ENCODE results near the gene EMILIN2.
A peak's percentile ranks its signal among the peaks of the same experiment; 100 is the strongest.
"Not testable (repeated sequence)": the region's sequence is repeated elsewhere in the genome, so short reads cannot be mapped to it uniquely, and the experiment has no call there.

EMILIN2 gene

GRCh38 chr18:2825613-2826175 is 21.1 kb upstream of the EMILIN2 start:
- TF ChIP-seq ZNF274 (IDR thresholded peaks at IDR 0.05; ENCODE audit: low read depth, low read length): no peak

GRCh38 chr18:2826581-2826980 is 20.2 kb upstream of the EMILIN2 start:
- no peak overlapping the region for H3K4me3 ChIP-seq (ENCODE audit: low read length)
- TF ChIP-seq ZNF274 (IDR thresholded peaks at IDR 0.05; ENCODE audit: low read depth, low read length): no peak

More at GRCh38 chr18:2825613-2826175, 21.1 kb upstream of the EMILIN2 start:
- H3K4me3 ChIP-seq (ENCODE audit: low read length): no peak overlapping the region

GRCh38 chr18:2827061-2827460 is 19.7 kb upstream of the EMILIN2 start:
- no peak for TF ChIP-seq ZNF274 (IDR thresholded peaks at IDR 0.05; ENCODE audit: low read depth, low read length)
- H3K4me3 ChIP-seq (ENCODE audit: low read length): no peak overlapping the region

- H3K4me3 ChIP-seq (ENCODE audit: low read length): not testable (repeated sequence)
Observed at GRCh38 chr18:2836118-2836517, 10.7 kb upstream of the EMILIN2 start.

- not testable (repeated sequence) for H3K4me3 ChIP-seq (ENCODE audit: low read length)
Observed at GRCh38 chr18:2837290-2837689, 9.5 kb upstream of the EMILIN2 start.

GRCh38 chr18:2839202-2839601 is 7.6 kb upstream of the EMILIN2 start:
- TF ChIP-seq ZNF274 (IDR thresholded peaks at IDR 0.05; ENCODE audit: low read depth, low read length): no peak

GRCh38 chr18:2840521-2840920 is 6.3 kb upstream of the EMILIN2 start:
- H3K4me3 ChIP-seq (ENCODE audit: low read length): no peak overlapping the region
- no peak for TF ChIP-seq ZNF274 (IDR thresholded peaks at IDR 0.05; ENCODE audit: low read depth, low read length)

More at GRCh38 chr18:2839202-2839601, 7.6 kb upstream of the EMILIN2 start:
- H3K4me3 ChIP-seq (ENCODE audit: low read length): no peak overlapping the region

- no peak overlapping the region for H3K4me3 ChIP-seq (ENCODE audit: low read length)
- TF ChIP-seq ZNF274 (IDR thresholded peaks at IDR 0.05; ENCODE audit: low read depth, low read length): no peak
Observed at GRCh38 chr18:2843146-2843545, 3.7 kb upstream of the EMILIN2 start.

- no peak overlapping the region for H3K4me3 ChIP-seq (ENCODE audit: low read length)
- no peak for TF ChIP-seq ZNF274 (IDR thresholded peaks at IDR 0.05; ENCODE audit: low read depth, low read length)
Observed at GRCh38 chr18:2845172-2845571, 1.6 kb upstream of the EMILIN2 start.

- H3K4me3 ChIP-seq (ENCODE audit: low read length): peak overlapping the region; percentile 57
- TF ChIP-seq ZNF274 (IDR thresholded peaks at IDR 0.05; ENCODE audit: low read depth, low read length): no peak
Observed at GRCh38 chr18:2847317-2848246, 776 bp downstream of the EMILIN2 start.

GRCh38 chr18:2848247-2849246 is 1.7 kb downstream of the EMILIN2 start:
- no peak for TF ChIP-seq ZNF274 (IDR thresholded peaks at IDR 0.05; ENCODE audit: low read depth, low read length)
- peak overlapping the region; percentile 57 for H3K4me3 ChIP-seq (ENCODE audit: low read length)

GRCh38 chr18:2850816-2851215 is 4.0 kb downstream of the EMILIN2 start:
- no peak for TF ChIP-seq ZNF274 (IDR thresholded peaks at IDR 0.05; ENCODE audit: low read depth, low read length)
- no peak overlapping the region for H3K4me3 ChIP-seq (ENCODE audit: low read length)

- H3K4me3 ChIP-seq (ENCODE audit: low read length): no peak overlapping the region
- TF ChIP-seq ZNF274 (IDR thresholded peaks at IDR 0.05; ENCODE audit: low read depth, low read length): no peak
Observed at GRCh38 chr18:2851771-2852170, 5.0 kb downstream of the EMILIN2 start.

GRCh38 chr18:2852460-2852859 is 5.7 kb downstream of the EMILIN2 start:
- H3K4me3 ChIP-seq (ENCODE audit: low read length): not testable (repeated sequence)
